Retinal pigment epithelial cell (primary cell): ENCODE data around the gene CRLF3.
"Not testable (repeated sequence)": the region's sequence is repeated elsewhere in the genome, so short reads cannot be mapped to it uniquely, and the experiment has no call there.

Experiments
- DNase-seq: peaks from one replicate; pipeline ENCODE4 v3.0.0-alpha.2; 2010; ENCODE audit warnings: low read depth
- H3K4me3 ChIP-seq: 2 replicates; pipeline ENCODE4 v1.5.1; 2011; ENCODE audit warnings: mild to moderate bottlenecking, low read length, control low read depth, moderate library complexity
- CTCF ChIP-seq: conservative IDR thresholded peaks from 2 replicates; pipeline ENCODE4 v1.5.1; 2011; ENCODE audit warnings: low read depth, low read length, control low read depth, inconsistent platforms

CRLF3 gene

DNA sequence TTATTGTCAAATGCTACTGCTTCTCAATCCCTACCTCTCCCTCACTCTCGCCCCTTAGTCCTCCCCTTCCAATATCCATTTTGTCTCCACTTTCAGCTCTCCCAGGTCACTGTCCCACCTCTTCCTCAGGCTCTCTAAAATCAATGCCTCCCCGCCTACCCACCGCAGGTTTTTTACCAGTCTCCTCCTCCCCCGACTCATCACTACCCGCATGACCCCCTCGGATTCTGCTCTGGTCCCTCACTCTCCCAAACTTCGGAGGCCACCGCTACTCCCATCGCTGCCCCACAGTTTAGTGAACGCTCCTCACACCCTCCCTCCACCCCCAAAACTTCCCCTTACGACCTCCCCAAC, 513 bp downstream of the CRLF3 start:
- no peak for DNase-seq

DNA sequence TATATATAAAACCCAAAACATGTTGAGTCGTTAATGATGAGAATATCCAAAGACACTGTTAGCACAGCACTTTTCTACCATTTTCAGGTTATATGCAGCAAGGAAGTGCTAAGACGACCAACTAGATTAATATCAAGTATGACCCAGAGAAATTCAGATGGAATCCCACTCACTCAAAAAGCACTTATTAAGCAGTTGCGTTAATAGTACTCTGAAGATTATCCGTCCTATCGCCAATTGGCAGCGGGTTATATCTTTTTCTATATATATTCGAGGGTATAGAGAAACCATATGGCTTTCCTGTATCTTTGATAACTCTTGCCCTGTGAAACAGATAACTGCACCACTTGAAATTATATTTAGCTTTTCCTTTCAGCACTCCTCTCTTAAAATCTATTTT, 1.1 kb downstream of the CRLF3 start:
- H3K4me3 ChIP-seq = peak overlapping the region; percentile 94
- no peak for TF ChIP-seq CTCF
- no peak for DNase-seq

More for the DNA sequence above, 513 bp downstream of the CRLF3 start:
- H3K4me3 ChIP-seq = peak overlapping the region; percentile 94
- no peak for TF ChIP-seq CTCF

- not testable (repeated sequence) for DNase-seq, H3K4me3 ChIP-seq
Observed at GRCh38 chr17:30822919-30823318, 1.6 kb downstream of the CRLF3 start.

GRCh38 chr17:30821871-30822723, 2.4 kb downstream of the CRLF3 start:
- DNase-seq = no peak

GRCh38 chr17:30819971-30820705, 4.4 kb downstream of the CRLF3 start:
- no peak for DNase-seq
- no peak for TF ChIP-seq CTCF
- H3K4me3 ChIP-seq = no peak overlapping the region

More at GRCh38 chr17:30821871-30822723, 2.4 kb downstream of the CRLF3 start:
- TF ChIP-seq CTCF = no peak
- no peak overlapping the region for H3K4me3 ChIP-seq

DNA sequence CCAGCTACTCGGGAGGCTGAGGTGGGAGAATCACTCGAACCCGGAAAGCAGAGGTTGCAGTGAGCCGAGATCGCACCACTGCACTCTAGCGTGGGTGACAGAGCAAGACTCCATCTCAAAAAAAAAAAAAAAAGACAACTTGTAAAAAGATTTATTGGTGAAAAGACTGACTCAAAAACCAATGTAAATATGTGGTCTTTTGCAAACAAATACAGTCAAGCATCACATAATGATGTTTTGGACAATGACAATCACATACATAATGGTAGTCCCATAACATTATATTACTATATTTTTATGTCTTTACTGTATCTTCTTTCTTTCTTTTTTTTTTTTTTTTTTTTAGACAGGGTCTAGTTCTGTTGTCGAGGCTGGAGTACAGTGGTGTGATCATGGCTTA, 8.3 kb downstream of the CRLF3 start:
- H3K4me3 ChIP-seq = no peak overlapping the region
- no peak for DNase-seq
- no peak for TF ChIP-seq CTCF

DNA sequence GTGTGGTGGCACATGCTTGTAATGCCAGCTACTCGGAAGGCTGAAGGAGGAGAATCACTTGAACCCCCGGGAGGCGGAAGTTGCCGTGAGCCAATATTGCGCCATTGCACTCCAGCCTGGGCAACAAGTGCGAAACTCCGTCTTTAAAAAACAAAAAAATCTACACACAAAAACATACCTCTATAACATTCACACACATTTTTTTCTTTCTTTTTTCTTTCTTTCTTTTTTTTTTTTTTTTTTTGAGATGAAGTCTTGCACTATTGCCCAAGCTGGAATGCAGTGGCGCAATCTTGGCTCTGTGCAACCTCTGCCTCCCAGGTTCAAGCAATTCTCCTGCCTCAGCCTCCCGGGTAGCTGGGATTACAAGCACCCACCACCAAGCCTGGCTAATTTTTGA, 9.6 kb downstream of the CRLF3 start:
- DNase-seq, H3K4me3 ChIP-seq: not testable (repeated sequence)

DNA sequence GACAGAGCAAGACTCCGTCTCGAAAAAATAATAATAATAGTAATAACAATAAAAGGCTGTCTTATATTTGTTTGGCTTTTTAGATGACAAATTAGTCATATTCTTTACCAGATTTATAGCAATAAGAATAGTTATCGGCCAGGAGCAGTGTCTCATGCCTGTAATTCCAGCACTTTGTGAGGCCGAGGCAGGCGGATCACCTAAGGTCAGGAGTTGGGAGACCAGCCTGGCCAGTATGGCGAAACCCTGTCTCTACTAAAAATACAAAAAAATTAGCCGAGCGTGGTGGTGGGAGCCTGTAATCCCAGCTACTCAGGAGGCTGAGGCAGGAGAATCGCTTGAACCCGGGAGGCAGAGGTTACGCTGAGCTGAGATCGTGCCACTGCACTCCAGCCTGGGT, 10.3 kb downstream of the CRLF3 start:
- not testable (repeated sequence) for DNase-seq, H3K4me3 ChIP-seq
